ENCODE measurements around the gene EPHA7. TPM values are rescaled to one million over a fixed set of nuclear protein-coding genes. Genes with fewer than 3 reads are reported as not detected.

The EPHA7 gene
- total RNA-seq, 1 experiment from 2014 or later = not detected

GRCh38 chr6:93453956-93454355 lies 34.6 kb upstream of the EPHA7 start:
- no TSS peak for BruUV-seq (replicated peaks)
- H3K27me3 Mint-ChIP-seq (ENCODE audit: insufficient read depth, unreplicated experiment) = peaks cover 3% of the 10 kb centered on the region
- ChIA-PET POLR2A (no interaction called here), CTCF (no interaction called here)
- H3K4me3 Mint-ChIP-seq (ENCODE audit: unreplicated experiment) = no peak overlapping the region
- no peak for TF ChIP-seq CTCF (IDR thresholded peaks at IDR 0.05; ENCODE audit: insufficient read depth in 1 of 2, low read depth in 1 of 2, low read length in 1 of 2, severe bottlenecking in 1 of 2, unreplicated experiment in 1 of 2)
- no peaks in the 10 kb centered on the region for H3K4me1 Mint-ChIP-seq (ENCODE audit: low read depth, unreplicated experiment)
- H3K9me3 ChIP-seq = no peaks in the 10 kb centered on the region
- intact Hi-C loops (cut with micrococcal nuclease; ENCODE audit: unreplicated experiment) = no loop called here
- no peaks in the 10 kb centered on the region for H3K27me3 ChIP-seq (replicated peaks; ENCODE audit: control insufficient read depth, insufficient read depth, low read length)
- H3K4me3 ChIP-seq (ENCODE audit: low read depth, low read length) = no peak overlapping the region
- H3K4me1 ChIP-seq = no peaks in the 10 kb centered on the region
- H3K9me3 Mint-ChIP-seq (ENCODE audit: unreplicated experiment) = no peaks in the 10 kb centered on the region
- H3K36me3 Mint-ChIP-seq (ENCODE audit: insufficient read depth, unreplicated experiment) = no peaks in the 10 kb centered on the region
- no peak overlapping the region for H3K27ac Mint-ChIP-seq (ENCODE audit: unreplicated experiment)
- H3K36me3 ChIP-seq (ENCODE audit: control insufficient read depth, insufficient read depth, low read length) = no peaks in the 10 kb centered on the region
- DNase-seq = no peak

GRCh38 chr6:93447874-93448273 lies 28.5 kb upstream of the EPHA7 start:
- H3K27ac Mint-ChIP-seq (ENCODE audit: unreplicated experiment) = no peak overlapping the region
- peak in 1 of 2 experiments; percentile 8 for TF ChIP-seq CTCF (IDR thresholded peaks at IDR 0.05; ENCODE audit: insufficient read depth in 1 of 2, low read depth in 1 of 2, low read length in 1 of 2, severe bottlenecking in 1 of 2, unreplicated experiment in 1 of 2)
- ChIA-PET CTCF (no interaction called here), POLR2A (no interaction called here)
- no peak for DNase-seq
- no TSS peak for BruUV-seq (replicated peaks)
- Histone ChIP-seq H3K27me3 (replicated peaks; ENCODE audit: control insufficient read depth, insufficient read depth, low read length) (no peaks in the 10 kb centered on the region), H3K4me3 (ENCODE audit: low read depth, low read length) (no peak overlapping the region), H3K9me3 (no peaks in the 10 kb centered on the region), H3K4me1 (no peaks in the 10 kb centered on the region), H3K36me3 (ENCODE audit: control insufficient read depth, insufficient read depth, low read length) (no peaks in the 10 kb centered on the region)
- H3K27me3 Mint-ChIP-seq (ENCODE audit: insufficient read depth, unreplicated experiment) = no peaks in the 10 kb centered on the region
- intact Hi-C loops (cut with micrococcal nuclease; ENCODE audit: unreplicated experiment) = no loop called here
- H3K4me3 Mint-ChIP-seq (ENCODE audit: unreplicated experiment) = no peak overlapping the region
- H3K36me3 Mint-ChIP-seq (ENCODE audit: insufficient read depth, unreplicated experiment) = no peaks in the 10 kb centered on the region
- no peaks in the 10 kb centered on the region for H3K4me1 Mint-ChIP-seq (ENCODE audit: low read depth, unreplicated experiment)
- no peaks in the 10 kb centered on the region for H3K9me3 Mint-ChIP-seq (ENCODE audit: unreplicated experiment)

- no peaks in the 10 kb centered on the region for H3K4me1 ChIP-seq
- H3K27me3 ChIP-seq (replicated peaks; ENCODE audit: control insufficient read depth, insufficient read depth, low read length) = no peaks in the 10 kb centered on the region
- ChIA-PET POLR2A (no interaction called here), CTCF (no interaction called here)
- BruUV-seq (replicated peaks) = no TSS peak
- H3K4me1 Mint-ChIP-seq (ENCODE audit: low read depth, unreplicated experiment) = no peaks in the 10 kb centered on the region
- no peaks in the 10 kb centered on the region for H3K36me3 Mint-ChIP-seq (ENCODE audit: insufficient read depth, unreplicated experiment)
- H3K4me3 Mint-ChIP-seq (ENCODE audit: unreplicated experiment) = no peak overlapping the region
- H3K27me3 Mint-ChIP-seq (ENCODE audit: insufficient read depth, unreplicated experiment) = no peaks in the 10 kb centered on the region
- intact Hi-C loops (cut with micrococcal nuclease; ENCODE audit: unreplicated experiment) = no loop called here
- no peaks in the 10 kb centered on the region for H3K9me3 Mint-ChIP-seq (ENCODE audit: unreplicated experiment)
- no peaks in the 10 kb centered on the region for H3K9me3 ChIP-seq
- no peaks in the 10 kb centered on the region for H3K36me3 ChIP-seq (ENCODE audit: control insufficient read depth, insufficient read depth, low read length)
- no peak overlapping the region for H3K4me3 ChIP-seq (ENCODE audit: low read depth, low read length)
- DNase-seq = no peak
- H3K27ac Mint-ChIP-seq (ENCODE audit: unreplicated experiment) = no peak overlapping the region
- no peak for TF ChIP-seq CTCF (IDR thresholded peaks at IDR 0.05; ENCODE audit: insufficient read depth in 1 of 2, low read depth in 1 of 2, low read length in 1 of 2, severe bottlenecking in 1 of 2, unreplicated experiment in 1 of 2)
Measured at GRCh38 chr6:93437491-93437890, 18.1 kb upstream of the EPHA7 start.

Measured in Caco-2 (cell line).